ENCODE measurements around the gene BMPR2.
"Not testable (repeated sequence)": the region's sequence is repeated elsewhere in the genome, so short reads cannot be mapped to it uniquely, and the experiment has no call there.

Gene BMPR2

DNA sequence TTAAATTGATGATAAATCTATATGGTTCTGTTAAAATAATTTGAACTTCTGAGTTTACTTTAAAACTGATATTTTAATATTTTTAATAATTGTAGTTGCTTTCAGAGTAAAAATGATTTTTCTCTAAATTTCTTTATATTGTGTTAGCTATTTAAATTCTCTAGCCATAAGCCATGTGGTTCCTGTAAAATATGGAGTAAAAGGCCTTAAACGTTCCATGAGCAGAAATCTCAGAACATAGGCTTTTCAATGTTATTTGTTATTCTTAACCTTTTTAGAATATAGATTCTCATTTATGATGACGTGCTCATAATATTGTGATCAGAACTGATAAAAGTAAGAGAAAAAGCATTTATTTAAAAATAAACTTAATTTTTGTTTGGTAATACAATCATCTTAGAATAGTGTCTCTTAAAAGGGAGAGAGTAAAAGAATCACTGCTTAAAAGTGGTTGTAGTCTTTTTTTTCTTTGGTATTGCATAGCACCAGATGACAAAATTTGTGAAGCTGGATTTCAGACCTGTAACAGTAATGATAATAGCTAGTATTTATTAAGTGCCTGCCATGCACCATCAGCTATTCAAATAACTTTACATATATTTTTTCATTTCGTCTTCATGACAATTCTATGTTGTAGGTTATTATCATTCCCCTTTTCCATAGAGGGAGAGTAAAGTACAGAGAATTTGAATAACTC is 2.7 kb downstream of the BMPR2 start:
- in situ Hi-C loops (cut with MboI; ENCODE audit: low sequenced_read_pairs): no loop called here

DNA sequence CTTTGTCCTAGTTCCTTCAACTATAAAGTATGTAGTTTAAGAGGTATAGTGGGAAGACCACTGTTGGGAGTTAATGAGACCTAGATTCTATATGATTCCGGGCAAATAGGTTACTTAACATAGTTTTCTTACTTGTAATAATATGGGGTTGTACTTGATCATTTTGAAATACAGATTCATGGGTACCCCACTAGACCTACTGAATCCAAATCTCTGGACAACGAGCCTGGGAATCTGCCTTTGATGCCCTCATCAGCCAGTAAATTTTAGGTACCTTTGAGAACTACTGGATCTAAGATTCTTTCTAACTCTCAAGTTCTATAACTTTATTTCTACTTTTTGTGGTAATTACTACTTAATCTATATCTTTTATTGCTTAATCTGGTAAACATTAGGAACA is 6.6 kb downstream of the BMPR2 start:
- in situ Hi-C loops (cut with MboI; ENCODE audit: low sequenced_read_pairs): no loop called here

DNA sequence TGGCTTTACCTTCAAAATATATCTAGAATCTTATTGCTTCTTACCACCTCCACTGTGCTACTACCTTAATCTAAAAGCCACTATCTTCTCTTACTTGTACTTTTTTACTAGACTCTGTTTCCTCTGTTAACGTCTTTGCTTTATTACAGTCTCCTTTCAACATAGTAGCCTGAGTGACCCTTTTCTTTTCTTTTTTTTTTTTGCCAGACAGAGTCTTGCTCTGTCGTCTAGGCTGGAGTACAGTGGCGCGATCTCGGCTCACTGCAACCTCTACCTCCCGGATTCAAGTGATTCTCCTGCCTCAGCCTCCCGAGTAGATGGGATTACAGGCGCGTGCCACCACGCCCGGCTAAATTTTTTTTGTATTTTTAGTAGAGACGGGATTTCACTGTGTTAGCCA is 10.4 kb downstream of the BMPR2 start:
- in situ Hi-C loops (cut with MboI; ENCODE audit: low sequenced_read_pairs): not testable (repeated sequence)

DNA sequence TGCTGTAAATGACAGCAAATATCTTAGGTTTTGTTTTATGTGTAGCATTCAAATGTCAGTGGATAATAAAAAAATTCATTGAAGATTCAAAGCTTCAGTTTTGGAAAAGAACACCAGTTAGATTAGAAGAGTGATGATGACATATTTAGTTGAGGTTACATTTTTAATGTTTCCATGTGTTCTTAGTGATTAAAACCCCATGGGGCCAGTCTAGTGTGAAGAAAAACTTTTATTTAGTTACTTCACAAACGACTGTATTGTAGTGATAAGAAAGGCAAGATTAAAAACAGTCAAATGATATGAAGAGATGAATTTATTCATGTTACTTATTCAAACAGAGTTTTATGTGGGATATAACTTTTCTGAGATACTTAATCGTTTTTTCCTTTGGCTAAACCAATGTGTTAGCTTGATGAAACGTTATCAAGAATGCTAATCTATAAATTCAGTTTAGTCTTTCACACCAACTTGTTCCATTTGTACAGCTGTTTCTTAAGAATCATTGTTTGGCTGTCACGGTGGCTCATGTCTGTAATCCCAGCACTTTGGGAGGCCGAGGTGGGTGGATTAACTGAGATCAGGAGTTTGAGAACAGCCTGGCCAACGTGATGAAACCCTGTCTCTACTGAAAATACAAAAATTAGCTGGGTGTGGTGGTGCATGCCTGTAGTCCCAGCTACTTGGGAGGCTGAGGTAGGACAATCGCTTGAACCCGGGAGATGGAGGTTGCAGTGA is 11.6 kb downstream of the BMPR2 start:
- in situ Hi-C loops (cut with MboI; ENCODE audit: low sequenced_read_pairs): no loop called here

DNA sequence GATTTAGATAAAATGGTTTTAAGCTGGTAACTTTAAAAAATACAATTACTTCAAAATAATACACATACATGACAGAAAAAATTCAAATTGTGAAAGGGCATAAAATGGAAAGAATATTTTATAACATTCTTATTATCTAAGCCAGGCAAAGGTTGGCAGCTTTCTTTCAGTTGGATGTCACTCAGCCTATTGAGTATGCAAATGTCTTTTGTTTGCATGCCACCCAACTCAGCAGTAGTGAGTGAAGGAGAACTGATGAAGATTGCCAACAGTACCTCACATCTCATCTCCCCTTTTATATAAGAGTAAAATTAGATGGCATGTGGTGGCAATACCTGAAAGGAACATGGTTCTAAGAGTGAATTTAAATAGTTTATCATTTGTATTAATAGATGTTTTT is 24.8 kb downstream of the BMPR2 start:
- in situ Hi-C loops (cut with MboI; ENCODE audit: low sequenced_read_pairs): no loop called here

DNA sequence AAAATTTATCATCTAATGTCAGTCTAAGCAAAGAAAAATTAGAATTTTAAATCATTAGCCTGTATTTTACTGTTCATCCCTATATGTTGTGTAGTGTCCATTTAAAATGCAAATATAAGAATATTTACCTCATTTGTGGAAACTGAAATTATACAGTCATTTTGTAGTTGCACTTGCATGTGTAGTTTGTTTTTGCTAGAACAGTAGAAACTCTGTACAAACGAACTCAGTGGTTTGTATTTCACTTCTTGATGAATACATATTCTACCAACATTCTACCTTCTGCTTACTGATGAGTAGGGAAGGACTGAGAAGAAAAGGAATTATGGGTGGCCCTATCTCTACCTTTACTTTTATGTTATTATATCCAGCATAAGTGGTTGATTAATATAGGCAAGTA is 29.7 kb downstream of the BMPR2 start:
- in situ Hi-C loops (cut with MboI; ENCODE audit: low sequenced_read_pairs): no loop called here

DNA sequence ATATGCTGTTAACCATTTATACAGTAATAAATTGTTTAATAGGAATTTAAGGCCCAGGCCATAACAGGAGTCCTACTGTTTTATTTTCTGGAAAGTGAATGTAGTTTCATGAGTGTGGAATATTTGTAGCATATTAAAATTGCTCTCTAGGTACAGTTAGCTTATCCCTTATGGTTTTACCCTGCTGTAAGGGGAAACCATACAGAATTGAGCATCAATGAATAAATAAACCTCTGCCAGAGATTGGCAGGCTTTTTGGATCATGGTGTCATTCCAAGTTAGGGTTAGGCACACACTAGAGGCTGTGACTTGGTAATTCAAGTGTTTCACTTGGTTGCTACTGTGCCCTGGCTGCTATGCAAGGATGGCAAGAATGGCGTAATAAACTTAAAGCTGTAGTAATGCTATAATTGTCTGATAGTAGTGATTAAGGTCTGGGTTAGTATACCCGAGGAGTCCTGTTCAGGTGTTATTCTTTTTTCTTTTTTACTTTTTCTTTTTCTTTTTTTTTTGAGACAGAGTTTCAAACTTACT is 30.4 kb downstream of the BMPR2 start:
- in situ Hi-C loops (cut with MboI; ENCODE audit: low sequenced_read_pairs): no loop called here

DNA sequence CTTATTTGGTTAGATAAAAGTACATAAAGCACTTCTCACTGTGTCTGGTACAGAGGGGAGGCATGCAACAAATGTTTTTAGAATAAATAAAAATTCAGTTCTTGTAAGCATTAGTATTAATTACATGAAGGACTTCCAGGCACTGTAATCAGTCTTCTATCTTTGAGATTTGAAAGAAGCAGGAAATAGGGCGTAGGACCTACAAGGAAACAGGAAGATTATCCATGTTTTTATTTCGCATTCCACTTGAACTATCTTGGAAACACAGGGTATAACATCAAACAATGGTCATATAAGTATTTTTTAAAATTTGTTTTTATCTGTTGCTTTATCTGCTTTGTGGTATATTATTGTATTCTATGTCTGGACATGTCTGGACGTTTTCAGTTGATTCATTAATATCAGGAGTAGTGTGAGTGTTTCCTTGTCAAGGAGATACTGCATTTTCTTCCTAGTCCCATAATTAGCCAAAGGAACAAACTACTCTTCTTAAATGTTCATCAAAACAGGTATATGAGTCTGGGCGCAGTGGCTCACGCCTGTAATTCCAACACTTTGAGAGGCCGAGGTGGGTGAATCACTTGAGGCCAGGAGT is 32.5 kb downstream of the BMPR2 start:
- in situ Hi-C loops (cut with MboI; ENCODE audit: low sequenced_read_pairs): no loop called here

DNA sequence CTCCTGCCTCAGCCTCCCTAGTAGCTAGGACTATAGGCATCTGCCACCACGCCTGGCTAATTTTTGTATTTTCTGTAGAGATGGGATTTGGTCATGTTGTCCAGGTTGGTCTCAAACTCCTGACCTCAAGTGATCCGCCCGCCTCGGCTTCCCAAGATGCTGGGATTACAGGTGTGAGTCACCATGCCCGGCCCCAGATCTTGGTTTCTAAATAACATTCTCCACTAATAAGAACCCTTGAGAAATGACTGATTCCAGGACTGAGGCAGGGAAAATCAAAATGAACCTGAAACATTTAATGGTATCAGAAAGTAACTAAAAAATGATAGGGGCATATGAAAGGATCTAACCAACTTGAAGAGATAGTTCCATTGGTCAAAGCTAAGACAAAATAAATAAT is 34.0 kb downstream of the BMPR2 start:
- in situ Hi-C loops (cut with MboI; ENCODE audit: low sequenced_read_pairs): no loop called here

DNA sequence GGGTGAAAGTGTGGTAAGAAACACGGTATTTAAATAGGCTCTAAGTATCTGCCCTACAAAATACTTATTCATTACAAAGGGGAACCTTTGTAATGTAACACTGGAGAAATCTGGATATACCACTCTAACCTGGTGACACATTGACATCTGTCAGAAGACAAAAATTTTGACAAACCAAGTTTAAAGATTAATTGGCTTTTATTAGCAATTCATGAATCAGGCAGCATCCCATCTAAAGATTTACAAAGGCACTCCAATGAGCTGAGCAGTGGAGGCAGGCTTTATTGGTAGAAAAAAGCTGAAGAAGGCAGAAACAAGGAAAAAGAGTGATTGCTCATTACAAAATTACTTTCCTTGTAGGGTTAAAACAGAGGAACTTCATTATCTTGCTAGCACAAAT is 35.0 kb downstream of the BMPR2 start:
- in situ Hi-C loops (cut with MboI; ENCODE audit: low sequenced_read_pairs): no loop called here

DNA sequence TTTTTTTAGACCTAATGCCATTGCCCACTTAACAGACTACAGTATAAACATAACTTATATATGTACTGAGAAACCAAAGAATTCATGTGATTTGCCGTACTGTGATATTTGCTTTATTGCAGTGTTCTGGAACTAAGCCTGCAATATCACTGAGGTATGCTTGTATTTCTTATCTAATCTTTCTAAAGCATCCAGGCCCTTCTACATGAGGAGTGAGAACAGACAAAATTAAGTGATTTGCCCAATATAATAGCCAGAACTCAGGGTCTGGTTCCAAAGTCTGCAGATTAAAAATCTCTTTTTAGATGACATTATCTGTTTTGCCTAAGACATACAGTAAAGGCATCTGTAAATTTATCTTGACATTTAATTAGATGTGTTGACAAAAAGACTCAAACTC is 41.9 kb downstream of the BMPR2 start:
- in situ Hi-C loops (cut with MboI; ENCODE audit: low sequenced_read_pairs): no loop called here

DNA sequence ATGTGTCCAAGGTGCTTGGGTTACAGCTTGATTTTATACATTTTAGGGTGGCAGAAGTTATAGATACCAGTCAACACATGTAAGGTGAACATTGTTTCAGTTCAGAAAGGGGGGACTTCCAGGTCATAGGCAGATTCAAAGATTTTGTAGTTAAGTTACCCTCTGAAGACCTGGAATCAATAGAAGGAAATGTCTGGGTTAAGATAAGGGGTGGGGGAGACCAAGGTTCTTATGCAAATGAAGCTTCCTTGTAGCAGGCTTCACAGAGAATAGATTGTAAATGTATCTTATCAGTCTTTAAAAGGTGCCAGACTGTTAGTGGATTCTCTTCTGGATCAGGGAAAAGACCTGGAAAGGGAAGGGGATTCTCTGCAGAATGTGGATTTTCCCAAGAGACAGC is 42.4 kb downstream of the BMPR2 start:
- in situ Hi-C loops (cut with MboI; ENCODE audit: low sequenced_read_pairs): no loop called here

DNA sequence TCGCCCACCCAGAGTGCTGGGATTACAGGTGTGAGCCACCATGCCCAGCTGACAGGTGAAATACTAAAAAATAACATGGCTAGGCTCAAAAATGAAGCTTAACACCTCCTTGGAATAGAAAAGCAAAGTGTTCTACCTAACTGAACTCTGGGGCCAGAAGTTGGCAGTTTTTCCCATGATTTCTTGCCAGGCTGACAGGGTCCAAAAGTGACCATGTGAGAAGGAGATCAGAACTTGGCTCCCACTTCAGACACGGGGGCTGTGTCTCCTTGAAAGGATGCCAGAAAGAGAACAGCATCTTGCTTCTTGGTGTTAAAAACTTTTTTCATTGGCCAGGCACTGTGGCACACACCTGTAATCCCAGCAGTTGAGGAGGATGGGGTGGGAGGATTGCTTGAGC is 47.0 kb downstream of the BMPR2 start:
- in situ Hi-C loops (cut with MboI; ENCODE audit: low sequenced_read_pairs): no loop called here

DNA sequence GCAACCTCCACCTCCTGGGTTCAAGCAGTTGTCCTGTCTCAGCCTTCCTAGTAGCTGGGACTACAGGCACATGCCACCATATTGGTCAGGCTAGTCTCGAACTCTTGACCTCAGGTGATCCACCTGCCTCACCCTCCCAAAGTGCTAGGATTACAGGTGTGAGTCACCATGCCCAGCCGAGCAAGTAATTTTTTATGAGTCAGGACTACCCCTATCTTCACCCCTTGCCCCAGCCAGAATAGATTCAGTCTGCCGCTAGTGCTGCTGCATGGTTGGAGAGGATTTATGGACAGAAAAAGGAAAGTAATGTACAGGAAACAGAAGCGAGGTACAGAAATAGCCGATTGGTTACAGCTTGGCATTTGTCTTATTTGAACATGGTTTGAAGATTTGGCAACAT is 48.9 kb downstream of the BMPR2 start:
- in situ Hi-C loops (cut with MboI; ENCODE audit: low sequenced_read_pairs): no loop called here

DNA sequence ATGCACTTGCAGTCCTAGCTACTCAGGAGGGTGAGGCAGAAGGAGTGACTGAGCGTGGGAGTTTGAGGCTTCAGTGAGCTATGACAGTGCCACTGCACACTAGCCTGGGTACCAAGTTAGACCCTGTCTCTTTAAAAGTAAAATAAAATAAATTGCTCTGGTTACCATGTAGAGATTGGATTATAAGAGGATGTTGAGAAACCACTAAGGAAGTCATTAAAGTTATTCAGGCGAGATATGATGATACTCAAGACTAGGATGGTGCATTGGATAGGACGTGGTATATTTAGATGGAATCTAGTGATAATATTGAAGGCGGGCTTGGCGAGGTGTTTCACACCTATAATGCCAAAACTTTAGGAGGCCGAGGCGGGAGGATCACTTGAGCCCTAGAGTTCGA is 50.6 kb downstream of the BMPR2 start:
- in situ Hi-C loops (cut with MboI; ENCODE audit: low sequenced_read_pairs): no loop called here

DNA sequence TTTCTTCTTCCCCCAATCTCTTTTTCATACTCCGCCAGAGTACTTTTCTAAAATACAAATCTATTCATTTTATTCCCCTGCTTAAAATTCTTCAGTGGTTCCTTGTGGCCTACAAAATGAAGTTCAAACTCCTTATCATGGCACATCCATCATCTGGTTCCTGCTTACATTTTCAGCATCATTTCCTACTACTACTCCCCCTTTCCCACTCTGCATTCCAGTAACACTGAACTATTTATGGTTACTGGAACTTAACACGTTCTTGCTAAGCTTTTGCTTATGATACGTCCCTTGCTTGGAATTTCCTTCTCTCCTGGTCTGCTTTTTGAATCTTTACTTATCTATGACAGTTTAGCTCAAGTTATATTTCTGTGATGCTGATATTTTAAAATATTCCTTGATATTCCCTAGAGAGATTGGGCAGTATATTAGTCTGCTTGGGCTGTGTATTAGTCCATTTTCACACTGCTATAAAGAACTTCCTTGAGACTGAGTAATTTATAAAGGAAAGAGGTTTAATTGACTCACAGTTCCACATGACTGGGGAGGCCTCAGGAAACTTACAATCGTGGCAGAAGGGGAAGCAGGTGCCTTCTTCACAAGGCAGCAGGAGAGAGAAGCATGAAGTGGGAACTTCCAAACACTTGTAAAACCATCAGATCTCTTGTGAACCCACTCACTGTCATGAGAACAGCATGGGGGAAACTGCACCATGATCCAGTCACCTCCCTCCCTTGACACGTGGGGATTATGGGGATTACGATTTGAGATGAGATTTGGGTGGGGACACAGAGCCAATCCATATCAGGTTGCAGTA is 53.2 kb downstream of the BMPR2 start:
- in situ Hi-C loops (cut with MboI; ENCODE audit: low sequenced_read_pairs): no loop called here

DNA sequence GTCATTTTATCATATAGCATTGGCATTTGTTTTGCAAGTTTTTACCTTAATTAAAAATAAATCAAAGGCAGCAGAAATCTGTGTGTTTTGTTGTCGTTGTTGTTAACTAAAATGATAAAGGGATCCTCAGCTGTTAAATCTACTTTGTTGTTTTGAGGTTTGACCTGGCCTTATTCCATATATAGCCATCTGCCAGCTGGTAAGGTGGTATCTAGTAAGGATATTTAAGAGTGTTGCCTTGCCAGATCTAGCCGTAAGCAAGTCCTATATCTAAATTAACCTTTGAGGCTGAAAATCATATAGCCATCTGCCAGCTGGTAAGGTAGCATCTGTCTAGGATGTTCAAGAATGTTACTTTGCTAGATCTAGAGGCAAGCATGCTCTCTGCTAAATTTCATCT is 56.6 kb downstream of the BMPR2 start:
- in situ Hi-C loops (cut with MboI; ENCODE audit: low sequenced_read_pairs): no loop called here

DNA sequence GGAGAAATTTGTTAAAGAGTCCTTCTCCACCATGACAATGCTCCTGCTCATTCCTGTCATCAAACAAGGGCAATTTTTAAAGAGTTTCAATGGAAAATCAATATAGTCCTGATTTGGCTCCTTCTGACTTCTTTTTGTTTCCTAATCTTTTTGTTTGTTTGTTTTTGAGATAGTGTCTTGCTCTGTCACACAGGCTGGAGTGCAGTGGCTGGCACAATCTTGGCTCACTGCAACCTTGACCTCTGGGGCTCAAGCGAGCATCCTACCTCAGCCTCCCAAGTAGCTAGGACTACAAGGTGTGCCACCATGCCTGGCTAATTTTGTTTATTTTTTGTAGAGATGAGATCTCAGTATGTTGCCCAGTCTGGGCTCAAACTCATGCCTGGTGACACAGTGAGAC is 58.3 kb downstream of the BMPR2 start:
- in situ Hi-C loops (cut with MboI; ENCODE audit: low sequenced_read_pairs): no loop called here

DNA sequence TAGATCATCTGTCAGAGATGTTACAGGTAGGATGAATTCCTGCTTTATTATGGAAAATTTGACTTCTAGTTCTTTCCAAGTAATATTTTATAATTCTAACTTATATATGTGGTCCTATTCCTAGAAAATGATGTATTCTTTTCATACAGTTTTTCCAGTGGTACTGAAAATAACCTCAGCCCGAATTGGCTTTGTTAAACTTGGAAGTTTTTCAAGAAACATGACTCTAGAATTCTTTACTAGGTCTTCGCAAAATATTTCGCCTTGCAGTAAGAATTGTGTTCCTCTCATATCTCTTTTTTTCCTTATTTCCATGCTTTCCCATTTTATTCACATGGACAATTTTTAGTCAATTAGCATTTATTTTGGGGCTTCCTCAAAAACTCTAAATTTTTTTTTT is 60.5 kb downstream of the BMPR2 start:
- in situ Hi-C loops (cut with MboI; ENCODE audit: low sequenced_read_pairs): no loop called here

DNA sequence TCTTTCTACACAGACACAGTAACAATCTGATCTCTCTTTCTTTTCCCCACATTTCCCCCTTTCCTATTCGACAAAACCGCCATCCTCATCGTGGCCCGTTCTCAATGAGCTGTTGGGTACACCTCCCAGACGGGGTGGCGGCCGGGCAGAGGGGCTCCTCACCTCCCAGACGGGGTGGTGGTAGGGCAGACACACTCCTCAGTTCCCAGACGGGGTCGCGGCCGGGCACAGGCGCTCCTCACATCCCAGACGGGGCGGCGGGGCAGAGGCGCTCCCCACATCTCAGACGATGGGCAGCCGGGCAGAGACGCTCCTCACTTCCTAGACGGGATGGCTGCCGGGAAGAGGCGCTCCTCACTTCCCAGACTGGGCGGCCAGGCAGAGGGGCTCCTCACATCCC is 64.0 kb downstream of the BMPR2 start:
- in situ Hi-C loops (cut with MboI; ENCODE audit: low sequenced_read_pairs): not testable (repeated sequence)

DNA sequence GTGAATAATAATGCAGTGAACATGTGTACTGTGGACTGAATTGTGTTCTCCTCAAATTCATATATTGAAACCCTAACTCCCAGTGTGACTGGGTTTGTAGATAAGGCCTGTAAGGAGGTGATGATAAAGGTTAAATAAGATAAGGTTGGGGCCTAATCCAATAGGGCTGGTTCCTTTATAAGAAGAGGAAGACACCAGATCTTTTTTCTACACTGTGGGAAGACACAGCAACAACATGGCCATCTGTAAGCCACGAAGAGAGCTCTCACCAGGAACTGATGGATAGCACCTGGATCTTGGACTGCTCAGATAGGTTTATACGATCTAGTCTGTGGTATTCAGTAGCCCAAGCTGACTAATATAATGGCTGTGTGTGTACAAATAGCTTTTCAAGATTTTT is 66.8 kb downstream of the BMPR2 start:
- in situ Hi-C loops (cut with MboI; ENCODE audit: low sequenced_read_pairs): no loop called here
